HCT116 (cell line): ENCODE data around the gene LSAMP. TPM values are rescaled to one million over a fixed set of nuclear protein-coding genes. Genes with fewer than 3 reads are reported as not detected.

ENCODE experiments used
- ATAC-seq: fragments of 200-7000 bp; cut with Tn5 transposase; 2 replicates; pipeline ENCODE4 v1.9.1; 2020; ENCODE audit warnings: mild to moderate bottlenecking, moderate library complexity
- BruUV-seq: library from RNA; stranded (reverse); fragments of 400-500 nt; replicated peaks from 2 replicates; lab custom pipeline; 2021; lab: Mats Ljungman, UMichigan
- CTCF ChIA-PET: fragments of 300-600 bp; sonication (Branson Sonifier 250); formaldehyde crosslinking; loops from one replicate; lab custom pipeline; 2021; ENCODE audit warnings: antibody characterized with exemption; lab: Charles Lee
- POLR2A ChIA-PET: fragments of 300-600, 350-600 bp; sonication (Branson Sonifier 250); formaldehyde crosslinking; loops from one replicate; lab custom pipeline; 2021; ENCODE audit warnings: antibody characterized with exemption; lab: Charles Lee
- RAD21 ChIA-PET, 2 experiments: fragments of 300-600 bp; sonication (Branson Sonifier 250); formaldehyde crosslinking; loops; one replicate each; lab custom pipeline; 2023; ENCODE audit warnings: low total read pairs in 2 of 2; ENCODE audit not compliant: uncharacterized antibody in 2 of 2, unreplicated experiment in 2 of 2, low non-redundant PET in 1 of 2; lab: Charles Lee
- DNase-seq: peaks from one replicate; pipeline ENCODE4 v3.0.0-alpha.2; 2010; ENCODE audit warnings: low read depth, low spot score
- H2AFZ ChIP-seq: fragments of 200-600 bp; shearing (Covaris generic), sonication (generic); 2 replicates; pipeline ENCODE4 v1.6.1; 2017; ENCODE audit warnings: low read depth, mixed run types, mixed read lengths, antibody characterized with exemption, low read length; ENCODE audit not compliant: poor library complexity, severe bottlenecking
- H3K27ac ChIP-seq: 2 replicates; pipeline ENCODE4 v1.5.1; 2012; ENCODE audit warnings: low read depth, low read length
- H3K27me3 ChIP-seq: fragments of 200-600 bp; sonication (generic); 2 replicates; pipeline ENCODE4 v1.6.1; 2016; ENCODE audit warnings: mixed run types, low read length, mixed read lengths; ENCODE audit not compliant: insufficient read depth
- H3K36me3 ChIP-seq, 2 experiments: fragments of 200-500 bp in 1 of 2; fragments of 200-600 bp in 1 of 2; sonication (Bioruptor generic) in 1 of 2; sonication (generic) in 1 of 2; 2 replicates each; pipeline versions ENCODE4 v1.5.1 to v1.6.1; 2014 to 2016; ENCODE audit warnings: low read length in 2 of 2, inconsistent platforms in 1 of 2, mixed read lengths in 1 of 2, mixed run types in 1 of 2; ENCODE audit not compliant: insufficient read depth in 2 of 2, control insufficient read depth in 1 of 2
- H3K4me1 ChIP-seq, 2 experiments: fragments of 200-600 bp in 1 of 2; sonication (generic) in 1 of 2; 2 replicates each; pipeline versions ENCODE4 v1.5.1 to v1.6.1; 2012 to 2017; ENCODE audit warnings: low read length in 2 of 2, inconsistent platforms in 1 of 2, mild to moderate bottlenecking in 1 of 2, mixed read lengths in 1 of 2, mixed run types in 1 of 2, moderate library complexity in 1 of 2; ENCODE audit not compliant: insufficient read depth in 2 of 2, control insufficient read depth in 1 of 2
- H3K4me2 ChIP-seq: fragments of 200-600 bp; sonication (generic); 2 replicates; pipeline ENCODE4 v1.6.1; 2017; ENCODE audit warnings: mixed run types, low read length, mixed read lengths
- H3K4me3 ChIP-seq, 2 experiments: fragments of 200-600 bp in 1 of 2; sonication (generic) in 1 of 2; replicated peaks in 1 of 2; 2 replicates each; pipeline ENCODE4 v1.5.1; 2011 to 2016; ENCODE audit warnings: low read length in 2 of 2, control low read depth in 1 of 2, low read depth in 1 of 2, mild to moderate bottlenecking in 1 of 2, mixed read lengths in 1 of 2, mixed run types in 1 of 2
- H3K79me2 ChIP-seq: fragments of 200-600 bp; sonication (generic); 2 replicates; pipeline ENCODE4 v1.6.1; 2017; ENCODE audit warnings: mild to moderate bottlenecking, mixed run types, low read length, moderate library complexity, mixed read lengths; ENCODE audit not compliant: insufficient read depth
- H3K9ac ChIP-seq: fragments of 200-600 bp; sonication (generic); 2 replicates; pipeline ENCODE4 v1.6.1; 2016; ENCODE audit warnings: low read length, mixed read lengths
- H3K9me2 ChIP-seq: fragments of 200-600 bp; sonication (generic), shearing (Covaris generic); 2 replicates; pipeline ENCODE4 v1.6.1; 2017; ENCODE audit warnings: mixed run types, mild to moderate bottlenecking, moderate library complexity; ENCODE audit not compliant: insufficient read depth
- H3K9me3 ChIP-seq, 2 experiments: fragments of 200-500 bp in 1 of 2; fragments of 200-600 bp in 1 of 2; sonication (Bioruptor generic) in 1 of 2; sonication (generic) in 1 of 2; 2 replicates each; pipeline ENCODE4 v1.6.1; 2014 to 2017; ENCODE audit warnings: low read length in 2 of 2, mixed read lengths in 2 of 2, inconsistent platforms in 1 of 2, low read depth in 1 of 2, mild to moderate bottlenecking in 1 of 2, mixed run types in 1 of 2, moderate library complexity in 1 of 2; ENCODE audit not compliant: control insufficient read depth in 1 of 2, insufficient read depth in 1 of 2
- H4K20me1 ChIP-seq: fragments of 200-600 bp; sonication (generic), shearing (Covaris generic); 2 replicates; pipeline ENCODE4 v1.6.1; 2017; ENCODE audit warnings: mixed run types, mild to moderate bottlenecking, moderate library complexity; ENCODE audit not compliant: insufficient read depth
- CTCF ChIP-seq, 3 experiments: fragments of 200-600 bp in 1 of 3; sonication (generic) in 1 of 3; IDR thresholded peaks in 2 of 3; conservative IDR thresholded peaks in 1 of 3; 2 replicates each; pipeline ENCODE4 v1.5.1; 2012 to 2017; ENCODE audit warnings: low read depth in 2 of 3, low read length in 2 of 3, antibody characterized with exemption in 1 of 3, borderline replicate concordance in 1 of 3, control low read depth in 1 of 3, mild to moderate bottlenecking in 1 of 3, mixed read lengths in 1 of 3, mixed run types in 1 of 3, moderate library complexity in 1 of 3; ENCODE audit not compliant: insufficient read depth in 1 of 3
- EGR1 ChIP-seq: IDR thresholded peaks from 2 replicates; pipeline ENCODE4 v1.6.1; 2012; ENCODE audit warnings: low read depth
- EZH2 ChIP-seq: fragments of 200-600 bp; sonication (generic); IDR thresholded peaks from 2 replicates; pipeline ENCODE4 v1.6.1; 2017; ENCODE audit warnings: antibody characterized with exemption, mixed run types
- EZH2phosphoT487 ChIP-seq: fragments of 200-600 bp; IDR thresholded peaks from 2 replicates; pipeline ENCODE4 v1.6.1; 2018; ENCODE audit warnings: antibody characterized with exemption, borderline replicate concordance
- FOSL1 ChIP-seq: IDR thresholded peaks from 2 replicates; pipeline ENCODE4 v1.6.1; 2012; ENCODE audit warnings: low read depth
- POLR2AphosphoS5 ChIP-seq: IDR thresholded peaks from 2 replicates; pipeline ENCODE4 v1.6.1; 2011; ENCODE audit warnings: mild to moderate bottlenecking, low read depth, low read length, moderate library complexity
- RAD21 ChIP-seq: IDR thresholded peaks from 2 replicates; pipeline ENCODE4 v1.6.1; 2012; ENCODE audit warnings: low read depth, mild to moderate bottlenecking
- REST ChIP-seq: IDR thresholded peaks from 2 replicates; pipeline ENCODE4 v1.6.1; 2012; ENCODE audit warnings: low read depth
- SIN3A ChIP-seq: IDR thresholded peaks from 2 replicates; pipeline ENCODE4 v1.6.1; 2012; ENCODE audit warnings: low read depth
- SRF ChIP-seq: IDR thresholded peaks from 2 replicates; pipeline ENCODE4 v1.6.1; 2012; ENCODE audit warnings: low read depth
- intact Hi-C: fragments of 100-400 bp; cut with micrococcal nuclease; formaldehyde crosslinking; loops from 2 replicates; pipeline ENCODE4 v1.10.0; 2022
- total RNA-seq: library from RNA; stranded (reverse); gene quantifications from one replicate; pipeline ENCODE4 v1.2.1, GENCODE V29; 2021; ENCODE audit not compliant: unreplicated experiment

The LSAMP gene
- total RNA-seq, 1 experiment from 2014 or later, result 0.25 TPM

DNA sequence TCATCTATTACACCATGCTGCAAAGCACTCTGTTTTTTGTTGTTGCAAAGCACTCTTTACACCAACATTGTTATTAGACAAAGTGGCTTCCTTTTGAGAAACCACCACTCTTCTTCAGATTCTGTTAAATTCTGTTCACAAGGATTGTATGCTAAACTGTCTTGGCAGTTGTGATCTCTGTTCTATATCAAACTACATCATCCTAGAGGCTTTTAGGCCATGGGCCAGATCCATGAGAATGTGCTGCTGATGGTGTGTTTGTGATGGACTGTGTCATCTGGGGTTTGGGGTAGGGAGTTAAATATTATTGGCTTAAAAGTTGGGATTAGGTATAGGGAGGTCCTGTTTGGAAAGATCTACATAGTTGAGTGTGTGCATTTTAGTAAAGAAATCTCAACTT, 592.2 kb downstream of the LSAMP start:
- no peak overlapping the region for H3K27ac ChIP-seq
- H3K27me3 ChIP-seq, result peaks cover 55% of the 10 kb centered on the region
- ChIA-PET RAD21 (no interaction called here), POLR2A (no interaction called here)
- no peak overlapping the region for H3K9ac ChIP-seq
- H3K4me1 ChIP-seq, result no peaks in the 10 kb centered on the region
- no peak overlapping the region for H3K4me2 ChIP-seq
- no TSS peak for BruUV-seq
- ATAC-seq, result no peak
- no peak for TF ChIP-seq EGR1
- no peak for TF ChIP-seq FOSL1
- no peak for TF ChIP-seq CTCF (IDR thresholded peaks at IDR 0.05 in 2 of 3, conservative IDR thresholded peaks at IDR 0.05 in 1 of 3; ENCODE audit: borderline replicate concordance in 1 of 3, insufficient read depth in 1 of 3, low read depth in 2 of 3, low read length in 2 of 3)
- TF ChIP-seq EZH2, result no peak
- TF ChIP-seq SIN3A, result no peak
- TF ChIP-seq EZH2phosphoT487, result no peak
- no peak for TF ChIP-seq REST
- TF ChIP-seq POLR2AphosphoS5, result no peak
- TF ChIP-seq RAD21, result no peak
- TF ChIP-seq SRF, result no peak
- TF ChIP-seq, all 23 proteins: peak for 0
- intact Hi-C loops, result no loop called here
- DNase-seq, result no peak
- H3K4me3 ChIP-seq, result no peak overlapping the region
- H3K9me2 ChIP-seq, result no peaks in the 10 kb centered on the region
- no peaks in the 10 kb centered on the region for H3K79me2 ChIP-seq
- no peaks in the 10 kb centered on the region for H3K36me3 ChIP-seq
- H2AFZ ChIP-seq, result no peak overlapping the region
- H3K9me3 ChIP-seq, result no peaks in the 10 kb centered on the region
- CTCF ChIA-PET, result no interaction called here
- no peaks in the 10 kb centered on the region for H4K20me1 ChIP-seq
